ENCODE results near the gene OBSL1.

The OBSL1 gene

DNA sequence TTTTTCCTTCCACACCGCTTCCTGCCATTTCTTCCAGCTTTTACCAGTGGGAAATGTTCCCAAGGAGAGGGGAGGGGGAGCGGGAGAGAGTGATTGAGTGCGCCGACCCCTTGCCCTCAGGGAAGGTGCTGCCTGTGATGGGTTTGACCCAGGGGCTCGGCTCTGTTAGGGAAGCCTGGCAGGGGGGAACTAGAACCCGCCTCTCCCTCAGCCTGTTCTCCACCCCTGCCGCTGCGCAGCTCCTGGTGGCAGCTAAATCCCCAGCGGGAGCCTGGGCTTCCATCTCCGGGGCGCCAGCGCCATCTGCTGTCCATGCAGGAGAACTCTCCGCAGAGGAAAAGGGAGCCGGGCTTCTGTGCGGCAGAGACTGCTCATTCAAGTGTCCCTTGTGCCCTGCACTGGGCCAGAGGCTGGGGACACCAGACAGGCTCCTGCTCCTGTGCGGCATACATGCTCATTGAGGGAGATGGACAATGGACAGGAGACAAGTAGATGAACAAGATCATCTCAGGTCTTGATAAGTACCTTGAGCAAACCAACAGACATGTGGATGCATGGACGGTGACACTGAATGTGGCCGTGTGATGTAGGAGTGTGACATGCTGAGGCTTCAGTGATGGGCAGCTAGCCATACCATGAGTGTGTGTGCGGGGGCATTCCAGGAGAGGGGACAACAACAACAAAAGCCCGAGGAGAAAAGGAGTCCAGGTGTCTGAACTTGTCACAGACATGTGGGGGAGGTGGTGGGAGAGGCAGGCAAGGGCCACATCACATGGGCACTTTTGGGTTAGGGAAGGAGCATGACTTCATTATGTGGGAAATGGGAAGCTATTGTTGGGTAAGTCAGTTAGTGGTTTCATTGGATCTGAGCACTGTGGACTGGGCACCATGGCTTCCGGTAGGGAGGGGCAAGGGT is 41.0 kb downstream of the OBSL1 start:
- peak; percentile 98 for DNase-seq (ENCODE audit: low spot score)

DNA sequence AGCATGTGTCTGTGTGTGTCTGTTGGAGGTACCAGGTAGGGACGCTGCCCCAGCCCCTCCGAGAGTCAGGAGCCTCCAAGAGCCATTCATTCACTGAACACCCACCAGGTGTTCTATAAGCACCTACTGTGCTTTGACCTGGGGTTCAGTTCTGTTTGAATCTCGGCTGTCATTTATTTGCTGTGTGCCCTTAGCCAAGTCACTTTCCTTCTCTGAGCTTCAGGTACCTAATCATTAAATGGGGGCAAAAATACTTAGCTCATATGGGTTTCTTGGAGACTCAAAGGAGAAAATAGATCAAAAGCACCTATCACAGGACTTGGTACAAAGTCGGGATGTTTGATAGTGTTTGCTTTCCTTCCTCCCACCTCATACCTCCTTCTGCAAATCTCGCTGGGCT is 43.9 kb downstream of the OBSL1 start:
- no peak for DNase-seq (ENCODE audit: low spot score)

- no peak for DNase-seq (ENCODE audit: low spot score)
Observed at GRCh38 chr2:219527076-219527394, 44.3 kb downstream of the OBSL1 start.

DNA sequence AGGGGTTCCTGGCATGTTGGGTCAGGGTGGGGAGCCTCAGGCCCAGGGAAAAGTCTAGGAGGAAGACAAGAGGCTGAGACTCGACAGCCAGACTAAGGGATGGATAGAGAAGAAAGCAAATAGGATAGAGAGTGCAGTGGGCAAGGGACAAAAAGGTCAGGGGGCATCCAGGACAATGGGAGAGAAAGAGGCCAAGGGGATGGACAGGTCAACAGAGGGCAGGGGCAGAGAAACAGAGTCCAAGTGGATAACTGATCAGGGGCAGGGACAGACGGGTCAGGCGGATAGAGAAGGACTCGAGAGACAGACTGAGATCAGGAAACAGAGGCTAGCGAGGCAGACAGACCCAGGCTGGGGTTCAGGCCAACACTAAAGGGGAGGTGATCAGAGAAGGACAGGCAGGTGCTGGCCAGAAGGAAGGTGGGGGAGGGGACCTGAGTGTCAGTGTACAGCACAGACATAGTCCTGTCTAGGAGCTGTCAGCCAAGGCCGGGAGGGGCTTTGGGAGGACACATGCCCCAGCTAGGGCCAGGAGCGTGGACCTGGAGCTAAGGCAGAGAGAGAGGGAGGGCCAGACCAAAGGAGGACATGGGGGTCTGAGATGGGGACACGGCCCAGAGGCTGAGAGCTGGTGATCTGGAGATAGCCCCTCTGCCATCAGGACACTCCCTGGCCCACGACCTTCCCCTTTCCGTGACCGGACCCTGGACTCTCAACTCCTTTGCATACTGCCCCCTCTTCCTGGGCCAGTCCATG is 44.8 kb downstream of the OBSL1 start:
- no peak for DNase-seq (ENCODE audit: low spot score)

DNA sequence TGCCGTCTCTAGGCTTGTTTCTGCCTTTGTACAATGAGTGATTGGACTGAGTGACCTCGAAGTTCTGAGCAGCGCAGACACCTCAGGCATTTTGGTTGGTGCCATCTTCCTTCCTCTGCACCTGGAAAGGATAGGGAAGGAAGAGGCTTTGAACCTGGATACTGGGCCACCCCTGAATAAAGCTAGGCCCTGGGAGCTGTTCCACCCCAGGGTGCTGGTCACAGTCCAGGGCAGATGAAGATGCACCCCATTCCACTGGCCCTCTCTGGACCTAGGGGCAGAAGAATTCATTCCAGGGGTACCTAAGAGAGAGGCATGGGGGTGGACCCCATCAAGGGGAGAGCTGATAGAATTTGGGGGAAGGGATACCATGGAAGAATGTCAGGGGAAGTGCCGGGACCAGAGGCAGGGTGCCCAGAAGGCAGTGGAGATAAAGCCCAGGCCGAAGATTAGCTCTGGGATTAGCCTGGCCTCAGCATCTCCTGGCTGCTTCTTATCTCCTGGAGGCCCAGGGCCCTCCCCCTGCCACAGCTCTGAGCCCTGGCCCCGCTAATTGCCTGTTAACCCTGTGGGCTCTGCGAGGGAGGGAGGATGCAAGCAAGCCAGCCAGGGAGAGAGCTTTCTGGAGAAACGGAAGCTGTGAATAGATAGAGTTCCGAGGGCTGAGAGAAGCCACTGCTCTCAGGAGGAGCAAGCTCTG is 45.7 kb downstream of the OBSL1 start:
- DNase-seq (ENCODE audit: low spot score), result no peak

- no peak for DNase-seq (ENCODE audit: low spot score)
Observed at GRCh38 chr2:219524817-219525216, 46.5 kb downstream of the OBSL1 start.

GRCh38 chr2:219523031-219523671 is 48.2 kb downstream of the OBSL1 start:
- no peak for DNase-seq (ENCODE audit: low spot score)

DNA sequence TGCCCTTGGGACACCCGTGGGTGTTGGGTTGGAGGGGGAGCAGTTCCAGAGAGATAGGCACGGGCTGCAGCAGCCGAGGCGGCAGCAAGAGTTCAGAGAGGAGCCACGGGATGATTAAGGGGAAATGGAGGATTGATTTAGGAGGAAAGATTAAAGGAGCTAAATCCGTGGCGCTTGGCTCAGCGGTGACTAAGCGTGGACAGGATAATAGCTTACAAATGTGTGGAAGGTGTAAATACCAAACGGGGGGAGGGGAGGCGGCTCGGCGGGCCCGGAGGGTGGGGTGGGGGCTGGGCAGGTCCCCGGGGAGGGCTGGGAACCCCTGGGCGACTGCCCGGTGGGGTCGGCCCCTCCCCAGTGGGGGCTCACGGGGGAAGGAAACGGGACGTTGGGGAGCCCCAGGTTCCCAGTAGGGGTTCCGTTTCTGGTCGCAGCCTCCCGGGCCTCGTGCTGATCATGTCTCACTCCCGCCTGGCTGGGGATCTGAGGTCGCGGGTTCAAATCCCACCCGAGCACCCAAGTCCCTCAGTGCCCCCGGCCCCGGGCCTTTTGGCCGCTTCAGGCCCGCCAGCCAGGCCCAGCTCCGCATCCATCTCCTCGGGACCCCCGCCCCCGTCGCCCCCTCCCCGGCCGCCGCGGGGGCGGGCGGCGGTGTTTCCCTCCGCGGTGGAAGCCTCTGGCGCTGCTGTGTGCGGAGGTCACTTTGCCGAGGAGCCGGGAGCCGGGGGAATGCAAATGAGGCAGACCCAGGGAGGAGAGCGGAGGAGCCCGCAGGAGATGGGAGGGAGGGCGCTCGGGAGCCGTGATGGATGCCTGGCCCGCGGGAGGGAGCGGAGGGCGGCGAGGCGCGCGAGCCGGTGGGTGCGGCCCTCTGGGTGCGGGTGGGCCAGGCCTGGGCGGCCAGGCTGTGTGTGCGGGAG is 49.0 kb downstream of the OBSL1 start:
- DNase-seq (ENCODE audit: low spot score), result peak; percentile 57

GRCh38 chr2:219521066-219521880 is 50.1 kb downstream of the OBSL1 start:
- peak; percentile 83 for DNase-seq (ENCODE audit: low spot score)

- DNase-seq (ENCODE audit: low spot score), result no peak
Observed at GRCh38 chr2:219520079-219520478, 51.3 kb downstream of the OBSL1 start.

DNA sequence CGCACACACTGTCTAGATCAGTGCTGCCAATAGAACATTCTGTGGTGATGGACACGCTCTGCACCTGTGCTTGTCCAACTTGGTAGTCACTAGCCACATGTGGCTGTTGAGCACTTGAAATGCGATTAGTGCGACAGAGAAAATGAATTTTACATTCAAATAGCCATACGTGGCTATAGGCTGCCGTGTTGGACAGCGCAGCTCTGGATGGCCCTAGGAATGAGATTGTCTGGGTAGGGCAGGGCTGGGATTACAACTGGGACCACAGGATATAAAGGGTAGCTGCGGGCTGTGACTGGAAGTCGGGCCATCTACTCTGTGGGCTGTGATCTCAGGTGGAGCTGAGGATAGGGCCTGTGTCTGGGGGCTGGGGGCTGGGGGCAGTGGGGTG is 51.8 kb downstream of the OBSL1 start:
- no peak for DNase-seq (ENCODE audit: low spot score)

DNA sequence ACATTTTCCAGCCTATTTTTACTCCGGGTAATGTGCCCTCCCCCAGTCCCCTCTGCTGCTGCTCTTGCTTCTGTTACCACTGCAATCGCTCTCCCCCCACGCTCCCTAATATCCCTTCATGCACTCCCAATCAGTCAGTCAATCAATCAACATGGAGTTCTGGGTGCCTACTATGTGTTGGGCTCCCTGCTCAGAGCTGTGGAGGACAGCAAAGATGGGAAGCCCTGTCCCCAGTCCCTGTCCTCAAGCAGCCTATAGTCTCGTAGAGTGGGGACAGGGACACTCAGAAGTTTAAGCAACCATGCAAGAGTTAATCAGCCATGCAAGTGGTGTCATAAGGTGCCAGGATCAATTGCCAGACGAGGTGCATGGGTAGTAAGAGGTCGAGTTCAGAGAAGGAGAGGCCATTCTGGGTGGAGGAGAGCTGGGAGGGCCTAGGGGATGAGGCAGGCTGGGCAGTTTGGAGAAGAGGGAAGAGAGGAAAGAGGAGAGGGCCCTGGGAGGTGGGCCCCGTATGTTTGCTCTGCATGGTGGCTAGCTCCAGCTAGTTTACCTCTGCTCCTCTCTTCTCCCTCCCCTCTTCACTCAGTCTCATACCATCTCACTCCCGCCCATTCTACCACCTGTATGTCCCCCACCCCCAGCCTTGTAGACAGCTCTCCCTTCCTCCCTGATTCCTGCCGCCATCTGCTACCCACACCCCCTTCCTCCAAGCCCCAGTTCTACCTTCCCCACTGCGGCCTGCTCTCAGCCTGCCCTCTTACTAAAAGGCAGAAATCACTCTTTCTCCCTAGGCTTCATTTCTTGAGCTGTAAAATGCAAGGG is 53.2 kb downstream of the OBSL1 start:
- no peak for DNase-seq (ENCODE audit: low spot score)

- no peak for DNase-seq (ENCODE audit: low spot score)
Observed at GRCh38 chr2:219516888-219517287, 54.5 kb downstream of the OBSL1 start.

DNA sequence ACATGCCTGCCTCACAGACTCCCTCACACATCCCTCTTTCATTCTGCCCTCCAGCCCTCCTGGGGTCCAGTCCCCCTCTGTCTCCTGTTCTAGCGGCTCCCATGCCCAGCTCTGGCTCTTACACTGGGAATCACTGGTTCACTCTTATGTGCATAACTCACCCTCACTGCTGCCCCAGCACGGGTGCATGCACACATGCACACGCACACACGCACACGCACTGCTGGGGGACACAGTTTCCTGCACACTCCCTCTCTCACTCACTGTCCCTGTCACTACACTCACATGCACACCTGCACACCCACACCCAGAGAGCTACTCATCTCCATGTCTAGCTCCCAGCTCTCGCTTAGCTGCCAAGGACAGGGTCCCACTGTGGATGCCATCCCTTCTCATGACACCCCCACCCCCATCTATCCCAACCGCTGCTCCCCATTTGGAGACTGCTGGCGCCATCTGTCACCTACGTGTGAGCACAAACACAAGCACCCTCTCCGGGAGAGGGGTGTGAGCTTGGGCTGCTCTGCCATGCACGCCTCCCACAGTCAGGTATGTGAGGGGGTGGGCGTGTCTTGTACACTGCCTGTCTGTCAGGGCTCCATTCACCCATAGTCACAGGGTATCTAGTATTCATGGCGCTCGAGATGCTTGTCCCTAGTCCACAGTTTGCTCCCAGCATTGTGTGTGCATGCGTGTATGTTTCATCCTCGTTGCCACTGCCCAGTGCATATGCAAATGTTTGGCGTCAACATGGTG is 55.3 kb downstream of the OBSL1 start:
- no peak for DNase-seq (ENCODE audit: low spot score)

DNA sequence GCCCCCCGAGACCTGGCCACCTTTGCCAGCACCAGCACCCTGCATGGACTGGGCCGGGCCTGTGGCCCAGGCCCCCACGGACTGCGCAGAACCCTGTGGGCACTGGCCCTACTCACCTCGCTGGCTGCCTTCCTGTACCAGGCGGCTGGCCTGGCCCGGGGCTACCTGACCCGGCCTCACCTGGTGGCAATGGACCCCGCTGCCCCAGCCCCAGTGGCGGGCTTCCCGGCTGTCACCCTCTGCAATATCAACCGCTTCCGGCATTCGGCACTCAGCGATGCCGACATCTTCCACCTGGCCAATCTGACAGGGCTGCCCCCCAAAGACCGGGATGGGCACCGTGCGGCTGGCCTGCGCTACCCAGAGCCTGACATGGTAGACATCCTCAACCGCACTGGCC is 56.5 kb downstream of the OBSL1 start:
- no peak for DNase-seq (ENCODE audit: low spot score)

DNA sequence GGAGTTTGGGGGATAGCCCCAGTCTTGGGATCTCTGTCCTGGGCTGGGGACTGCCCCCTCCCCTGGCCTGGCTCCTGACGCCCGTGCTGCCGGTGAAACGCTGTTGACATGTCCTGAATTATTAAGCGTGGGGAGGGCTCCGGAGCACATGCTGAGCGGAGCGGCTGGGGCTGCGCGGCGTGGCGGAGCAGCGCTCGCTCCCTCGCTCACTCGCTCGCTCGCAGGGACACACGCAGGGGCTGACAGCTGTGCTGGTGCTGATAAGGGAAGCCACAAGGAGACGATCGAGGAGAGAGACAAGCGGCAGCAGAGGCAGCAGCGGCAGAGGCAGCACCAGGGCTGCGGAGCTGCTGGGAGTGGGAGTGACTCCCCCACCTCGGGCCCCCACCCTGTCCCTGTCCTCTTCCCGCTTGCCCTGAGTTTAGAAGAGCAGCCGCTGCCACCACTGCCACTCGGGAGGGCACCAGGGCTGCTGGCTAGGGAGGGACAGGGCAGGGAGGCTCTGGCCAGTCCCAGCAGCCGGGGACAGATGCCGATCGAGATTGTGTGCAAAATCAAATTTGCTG is 57.1 kb downstream of the OBSL1 start, which contains the start of gene ASIC4:
ASIC4 (plus strand) TSS at position 287 of the 566 bp plus-strand sequence; CDS start at position 530, 243 bp downstream.
- no peak for DNase-seq (ENCODE audit: low spot score)

DNA sequence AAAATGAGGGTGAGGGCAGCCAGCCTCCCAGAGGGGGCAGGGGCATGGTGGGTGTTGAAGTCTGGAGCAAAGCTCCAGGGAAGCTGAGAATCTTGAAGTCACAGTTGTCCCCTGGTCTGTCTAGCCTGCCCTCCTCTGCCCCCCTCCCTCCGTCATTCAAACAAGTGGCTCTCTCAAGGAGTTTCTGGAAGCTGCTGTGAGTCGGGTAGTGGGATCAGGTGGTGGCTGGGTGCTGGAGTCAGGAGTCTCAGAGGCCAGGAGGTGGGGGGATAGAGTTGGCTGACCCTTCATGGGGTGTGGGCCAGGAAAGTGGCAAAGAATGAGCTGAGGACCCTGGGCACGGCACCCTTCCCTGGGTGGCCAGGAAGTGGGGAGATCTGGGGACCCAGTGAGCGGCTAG is 57.6 kb downstream of the OBSL1 start:
- no peak for DNase-seq (ENCODE audit: low spot score)

DNA sequence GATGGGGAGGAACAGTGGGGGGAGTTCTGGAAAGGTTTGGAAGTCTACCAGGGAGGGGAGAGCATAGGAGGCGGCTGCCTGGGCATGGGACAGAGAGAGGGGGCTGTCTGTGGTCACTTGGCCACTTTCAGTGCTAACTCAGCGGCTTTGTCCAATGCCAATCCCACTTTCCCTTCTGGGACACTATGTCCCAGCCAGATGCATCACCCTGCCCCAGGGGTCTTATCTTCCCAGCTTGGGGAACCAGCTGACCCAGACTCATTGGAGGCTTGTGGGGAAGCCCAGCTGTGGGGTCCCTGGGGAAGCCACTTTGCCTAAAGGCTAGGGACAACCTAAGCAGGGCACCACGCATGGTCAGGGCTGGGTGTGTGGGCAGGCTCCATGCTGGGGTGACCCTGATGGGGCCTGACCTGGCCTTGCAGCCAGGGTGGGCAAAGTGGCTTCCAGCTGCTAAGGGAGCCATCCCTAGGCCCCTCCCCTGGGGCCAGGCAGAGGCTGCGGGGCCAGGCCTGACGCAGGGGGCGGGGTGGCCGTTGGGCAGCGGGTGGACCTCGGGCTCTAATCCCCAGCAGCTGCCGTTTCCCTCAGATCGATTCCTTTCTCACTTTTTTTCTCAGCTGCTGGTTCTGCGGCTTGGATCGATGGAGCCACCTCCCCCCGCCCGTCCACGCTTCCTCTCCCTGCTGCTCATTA is 58.7 kb downstream of the OBSL1 start:
- DNase-seq (ENCODE audit: low spot score), result no peak
